Chondrocyte (in vitro differentiated cells): ENCODE results near the gene ABCD3. TPM values are rescaled to one million over a fixed set of nuclear protein-coding genes. Genes with fewer than 3 reads are reported as not detected.

Source experiments
- total RNA-seq: library from RNA; stranded (reverse); gene quantifications from 3 replicates; pipeline ENCODE4 v1.2.1, GENCODE V29; 2021

ABCD3 gene
- total RNA-seq, 1 donor from 2014 or later, result 36.1 TPM

Other genes starting within 250 kb of the ABCD3 start
- gene ARHGAP29, start 180.8 kb upstream of the ABCD3 start, total RNA-seq, result 44.0 to 44.8 TPM (median 44.7 TPM) in 3 replicates
- gene F3, start 123.4 kb downstream of the ABCD3 start, total RNA-seq, result 4.5 to 6.5 TPM (median 6.3 TPM) in 3 replicates